ENCODE data around the gene PCSK4. TPM values are rescaled to one million over a fixed set of nuclear protein-coding genes. Genes with fewer than 3 reads are reported as not detected.

Gene PCSK4
- total RNA-seq, 1 experiment from 2014 or later, result 3.9 TPM

DNA sequence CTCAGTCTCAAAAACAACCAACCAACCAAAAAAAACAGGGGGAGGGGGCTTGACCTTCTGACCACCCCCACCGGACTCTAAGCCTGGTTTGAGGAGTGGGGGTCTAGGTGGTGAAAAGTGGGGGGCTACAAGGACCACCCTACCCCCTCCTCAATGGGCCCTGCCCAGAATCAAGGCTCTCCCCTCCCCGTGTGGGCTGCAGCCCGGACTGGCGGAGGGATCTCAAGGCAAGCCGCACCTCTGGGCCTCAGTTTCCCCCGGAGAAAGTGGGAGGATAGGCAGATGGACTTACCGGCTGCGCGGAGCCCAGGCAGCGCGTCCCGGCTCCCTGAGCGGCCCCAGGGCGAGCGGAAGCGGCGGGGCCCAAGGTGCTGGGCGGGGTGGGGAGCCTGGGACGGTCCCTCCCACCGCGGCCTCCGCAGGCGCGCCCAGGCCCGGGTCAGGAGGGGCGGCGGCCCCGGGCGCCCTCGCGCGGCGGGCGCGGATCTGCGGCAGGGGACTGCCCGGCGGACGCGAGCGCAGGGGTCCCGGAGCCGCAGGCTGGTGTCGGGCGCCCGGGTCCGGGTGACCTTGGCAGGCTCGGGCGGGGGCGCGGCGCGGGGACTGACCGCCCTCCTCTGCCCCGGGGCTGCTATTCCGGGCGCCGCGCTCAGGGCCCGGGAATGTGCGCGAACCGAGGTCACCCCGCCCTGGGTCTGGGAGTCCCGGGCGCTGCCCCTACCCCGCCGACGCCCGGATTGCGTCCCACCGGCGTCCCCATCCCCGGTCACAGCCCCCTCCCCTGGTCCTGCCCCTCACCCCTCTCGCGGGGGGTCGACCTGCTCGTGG lies 22.7 kb upstream of the PCSK4 start, which contains the start of gene ADAMTSL5:
TSS of gene ADAMTSL5 (minus strand) at position 349 of the 828 bp plus-strand sequence. CDS start 2,076 bp downstream, outside the sequence.
- Histone ChIP-seq H3K36me3 (ENCODE audit: low read depth, low read length) (no peaks in the 10 kb centered on the region), H4K20me1 (ENCODE audit: low read length) (no peaks in the 10 kb centered on the region), H2AFZ (ENCODE audit: low read length) (peak within 1 kb of the TSS; percentile 30; the same call in 1 of the 2 replicates), H3K9me2 (replicated peaks; ENCODE audit: low read length) (no peaks in the 10 kb centered on the region), H3K9me3 (ENCODE audit: low read length) (no peaks in the 10 kb centered on the region), H3K4me2 (ENCODE audit: low read length) (peak within 1 kb of the TSS; percentile 85), H3K9ac (ENCODE audit: low read length) (peak within 1 kb of the TSS; percentile 52), H3K27me3 (ENCODE audit: low read length) (no peaks in the 10 kb centered on the region), H3K79me2 (ENCODE audit: low read length) (peaks cover 3% of the 10 kb centered on the region; the same call in 1 of the 2 replicates), H3K4me1 (ENCODE audit: insufficient read depth, low read length) (peaks cover 3% of the 10 kb centered on the region; the same call in 1 of the 2 replicates), H3K4me3 (ENCODE audit: low read length) (peak within 1 kb of the TSS; percentile 70), H3F3A (ENCODE audit: low read length, unreplicated experiment) (no peaks in the 10 kb centered on the region), H3K27ac (ENCODE audit: low read length) (no peak within 1 kb of the TSS)
- intact Hi-C loops (cut with micrococcal nuclease), result no loop called here
- TF ChIP-seq, protein P1, sequence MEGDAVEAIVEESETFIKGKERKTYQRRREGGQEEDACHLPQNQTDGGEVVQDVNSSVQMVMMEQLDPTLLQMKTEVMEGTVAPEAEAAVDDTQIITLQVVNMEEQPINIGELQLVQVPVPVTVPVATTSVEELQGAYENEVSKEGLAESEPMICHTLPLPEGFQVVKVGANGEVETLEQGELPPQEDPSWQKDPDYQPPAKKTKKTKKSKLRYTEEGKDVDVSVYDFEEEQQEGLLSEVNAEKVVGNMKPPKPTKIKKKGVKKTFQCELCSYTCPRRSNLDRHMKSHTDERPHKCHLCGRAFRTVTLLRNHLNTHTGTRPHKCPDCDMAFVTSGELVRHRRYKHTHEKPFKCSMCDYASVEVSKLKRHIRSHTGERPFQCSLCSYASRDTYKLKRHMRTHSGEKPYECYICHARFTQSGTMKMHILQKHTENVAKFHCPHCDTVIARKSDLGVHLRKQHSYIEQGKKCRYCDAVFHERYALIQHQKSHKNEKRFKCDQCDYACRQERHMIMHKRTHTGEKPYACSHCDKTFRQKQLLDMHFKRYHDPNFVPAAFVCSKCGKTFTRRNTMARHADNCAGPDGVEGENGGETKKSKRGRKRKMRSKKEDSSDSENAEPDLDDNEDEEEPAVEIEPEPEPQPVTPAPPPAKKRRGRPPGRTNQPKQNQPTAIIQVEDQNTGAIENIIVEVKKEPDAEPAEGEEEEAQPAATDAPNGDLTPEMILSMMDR (conservative IDR thresholded peaks at IDR 0.05; ENCODE audit: low read depth, low read length), result no peak
- no peak for TF ChIP-seq EZH2phosphoT487 (IDR thresholded peaks at IDR 0.05; ENCODE audit: borderline replicate concordance, low read length)
- TF ChIP-seq EZH2 (IDR thresholded peaks at IDR 0.05; ENCODE audit: low read length, unreplicated experiment), result no peak
- peak; percentile 59 for DNase-seq
- ChIA-PET CTCF (no interaction called here), POLR2A (ENCODE audit: unreplicated experiment) (no interaction called here)
- no TSS peak for BruUV-seq (replicated peaks)
- peak; percentile 78 for ATAC-seq

DNA sequence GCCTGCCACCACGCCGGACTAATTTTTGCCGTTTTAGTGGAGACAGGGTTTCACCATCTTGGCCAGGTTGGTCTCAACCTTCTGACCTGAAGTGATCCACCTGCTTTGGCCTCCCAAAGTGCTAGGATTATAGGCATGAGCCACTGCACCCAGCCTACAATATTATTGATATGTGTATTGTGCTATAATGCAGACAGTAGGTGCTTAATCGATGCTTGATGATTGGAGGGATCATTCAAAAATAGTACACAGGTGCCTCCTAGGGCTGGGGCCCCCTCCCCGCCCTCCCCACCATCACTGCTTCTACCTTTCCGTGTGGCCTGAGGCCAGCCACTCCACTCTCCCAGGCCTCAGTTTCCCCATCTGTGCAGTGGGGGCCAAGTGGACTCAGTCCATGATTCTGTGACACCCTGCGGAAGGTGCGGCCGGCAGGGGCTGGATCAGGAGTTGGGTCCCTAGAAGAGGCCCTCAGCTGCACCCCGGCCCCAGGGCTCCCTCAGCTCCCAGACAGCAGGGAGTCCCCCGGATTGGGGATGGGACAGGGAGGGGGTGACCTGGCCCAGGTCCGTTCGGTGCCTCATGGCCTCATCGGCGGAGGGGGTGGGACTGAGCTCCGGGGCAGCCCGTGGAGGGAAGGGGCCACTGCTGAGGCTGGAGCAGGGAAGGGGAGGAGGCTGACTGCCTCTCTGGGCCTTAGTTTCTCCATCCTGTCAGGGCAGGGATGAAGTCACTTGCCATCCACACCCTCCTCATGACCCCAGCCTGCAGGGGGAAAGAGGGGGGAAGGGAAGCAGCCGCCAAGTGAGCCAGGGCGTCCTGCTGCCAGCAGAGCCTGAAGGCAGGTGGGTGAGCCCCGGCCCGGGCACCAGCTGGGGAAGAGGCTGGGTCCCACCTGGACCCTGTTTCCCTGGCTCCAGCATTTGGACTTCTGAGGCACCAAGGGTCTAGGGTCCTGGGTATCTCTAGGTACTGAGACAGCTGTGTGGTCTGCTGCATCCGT lies 21.5 kb upstream of the PCSK4 start:
- Histone ChIP-seq H3F3A (ENCODE audit: low read length, unreplicated experiment) (no peaks in the 10 kb centered on the region), H3K4me3 (ENCODE audit: low read length) (no peak overlapping the region), H3K9ac (ENCODE audit: low read length) (no peak overlapping the region), H3K9me3 (ENCODE audit: low read length) (no peaks in the 10 kb centered on the region), H2AFZ (ENCODE audit: low read length) (no peak overlapping the region), H3K4me1 (ENCODE audit: insufficient read depth, low read length) (peaks cover 3% of the 10 kb centered on the region; the same call in 1 of the 2 replicates), H3K79me2 (ENCODE audit: low read length) (peaks cover 3% of the 10 kb centered on the region; the same call in 1 of the 2 replicates), H3K4me2 (ENCODE audit: low read length) (peak overlapping the region; percentile 85; the same call in 1 of the 2 replicates), H4K20me1 (ENCODE audit: low read length) (no peaks in the 10 kb centered on the region), H3K36me3 (ENCODE audit: low read depth, low read length) (no peaks in the 10 kb centered on the region), H3K27ac (ENCODE audit: low read length) (no peak overlapping the region), H3K27me3 (ENCODE audit: low read length) (no peaks in the 10 kb centered on the region), H3K9me2 (replicated peaks; ENCODE audit: low read length) (no peaks in the 10 kb centered on the region)
- intact Hi-C loops (cut with micrococcal nuclease), result no loop called here
- no TSS peak for BruUV-seq (replicated peaks)
- DNase-seq (no peak), ATAC-seq (no peak)
- ChIA-PET POLR2A (ENCODE audit: unreplicated experiment) (no interaction called here), CTCF (no interaction called here)
- TF ChIP-seq EZH2 (IDR thresholded peaks at IDR 0.05; ENCODE audit: low read length, unreplicated experiment), result no peak
- TF ChIP-seq, protein P1 (conservative IDR thresholded peaks at IDR 0.05; ENCODE audit: low read depth, low read length), result no peak
- no peak for TF ChIP-seq EZH2phosphoT487 (IDR thresholded peaks at IDR 0.05; ENCODE audit: borderline replicate concordance, low read length)
